GM21381 (cell line): Measurements from ENCODE around the gene MT1E.
"Not testable (repeated sequence)": the region's sequence is repeated elsewhere in the genome, so short reads cannot be mapped to it uniquely, and the experiment has no call there.

Experiments used
- ATAC-seq: cut with Tn5 transposase; IDR thresholded peaks from one replicate; pipeline ENCODE4 v1.9.1; 2021; ENCODE audit warnings: mild to moderate bottlenecking, moderate library complexity; ENCODE audit not compliant: unreplicated experiment

The MT1E gene

DNA sequence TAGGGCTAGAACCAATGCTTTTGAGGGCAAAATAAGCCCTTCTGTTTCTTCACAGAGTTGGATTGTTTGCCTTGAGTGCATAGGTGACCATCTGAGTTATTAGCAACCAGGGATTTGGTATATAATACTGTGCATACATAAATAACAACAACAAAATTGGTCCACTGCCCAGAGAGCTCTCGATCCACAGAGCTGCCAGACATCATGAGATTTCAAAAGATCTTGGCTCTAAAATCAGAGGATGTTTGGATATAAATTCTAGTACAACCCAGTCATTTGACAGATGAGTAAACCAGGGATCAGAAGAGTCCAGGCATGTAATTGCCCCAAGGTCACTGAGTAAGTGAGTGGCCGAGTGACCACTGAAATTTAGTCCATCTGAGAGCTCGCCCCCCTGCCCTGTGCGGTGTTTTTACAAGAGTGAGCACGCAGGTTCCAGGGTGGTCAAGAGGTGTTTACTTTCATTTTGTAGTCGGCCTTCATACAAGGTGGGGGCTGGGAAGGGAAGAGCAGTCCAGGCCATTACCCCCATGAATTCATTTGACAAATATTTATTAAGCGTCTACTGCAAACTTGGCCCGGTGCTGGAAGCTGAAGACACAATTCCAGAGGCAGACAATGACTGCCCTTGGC lies 19.0 kb upstream of the MT1E start:
- no peak for ATAC-seq

- ATAC-seq, result no peak
These were observed 18.4 kb upstream of the MT1E start for GRCh38 chr16:56607109-56607618.

- no peak for ATAC-seq
These were observed 17.9 kb upstream of the MT1E start for GRCh38 chr16:56607675-56608042.

- peak; percentile 85 for ATAC-seq
These were observed 17.3 kb upstream of the MT1E start, which contains the start of gene MT2A for GRCh38 chr16:56608043-56608875. MT2A (plus strand) TSS chr16:56608584; CDS start chr16:56608656, 72 bp downstream.

DNA sequence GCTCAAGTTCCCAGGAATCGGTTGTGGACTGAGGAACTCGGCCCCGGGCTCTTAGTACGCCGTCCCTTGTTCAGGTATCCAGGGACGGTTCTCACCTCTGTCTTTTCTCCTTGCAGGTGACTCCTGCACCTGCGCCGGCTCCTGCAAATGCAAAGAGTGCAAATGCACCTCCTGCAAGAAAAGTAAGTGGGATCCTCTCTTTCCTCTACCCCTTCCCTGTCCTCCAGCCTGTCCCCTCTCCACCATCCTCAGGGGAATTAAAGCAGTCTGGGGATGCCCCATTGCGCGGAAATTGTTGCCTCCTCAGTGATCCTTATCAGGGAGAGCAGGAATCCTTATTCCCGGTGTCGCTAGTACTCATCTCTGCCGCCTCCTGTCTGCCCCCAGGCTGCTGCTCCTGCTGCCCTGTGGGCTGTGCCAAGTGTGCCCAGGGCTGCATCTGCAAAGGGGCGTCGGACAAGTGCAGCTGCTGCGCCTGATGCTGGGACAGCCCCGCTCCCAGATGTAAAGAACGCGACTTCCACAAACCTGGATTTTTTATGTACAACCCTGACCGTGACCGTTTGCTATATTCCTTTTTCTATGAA lies 16.6 kb upstream of the MT1E start:
- no peak for ATAC-seq

GRCh38 chr16:56609463-56609921 lies 16.1 kb upstream of the MT1E start:
- ATAC-seq, result peak; percentile 38

GRCh38 chr16:56610017-56610608 lies 15.5 kb upstream of the MT1E start:
- no peak for ATAC-seq

GRCh38 chr16:56610609-56611111 lies 14.9 kb upstream of the MT1E start:
- ATAC-seq, result no peak

DNA sequence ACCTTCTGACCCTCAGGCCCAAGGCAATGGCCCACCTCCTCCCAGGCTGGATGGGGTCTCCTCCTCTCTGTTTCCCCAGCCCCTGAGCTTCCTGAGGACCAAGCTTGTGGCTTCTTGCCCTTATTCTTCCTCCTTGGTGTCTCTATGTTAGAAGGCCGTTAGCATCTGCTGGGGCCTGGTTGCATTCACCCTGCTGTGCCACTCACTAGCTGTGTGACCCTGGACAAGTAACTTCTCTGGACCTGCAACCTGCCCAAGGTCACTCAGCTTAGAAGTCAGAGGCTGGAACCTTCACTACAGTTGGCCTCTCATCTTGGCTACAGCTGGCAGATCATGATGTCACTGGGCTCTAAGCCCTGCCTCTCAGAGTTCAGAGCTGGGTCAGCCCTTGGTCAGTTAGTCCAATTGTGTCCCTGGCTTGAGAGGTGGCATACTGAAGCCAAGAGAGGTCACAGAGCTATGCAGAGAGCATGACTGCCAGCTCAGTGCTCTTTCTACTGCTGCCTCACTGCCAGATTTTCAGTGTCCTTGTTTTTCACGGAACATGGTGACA lies 14.2 kb upstream of the MT1E start:
- no peak for ATAC-seq

GRCh38 chr16:56613706-56614105 lies 11.9 kb upstream of the MT1E start:
- ATAC-seq, result no peak

DNA sequence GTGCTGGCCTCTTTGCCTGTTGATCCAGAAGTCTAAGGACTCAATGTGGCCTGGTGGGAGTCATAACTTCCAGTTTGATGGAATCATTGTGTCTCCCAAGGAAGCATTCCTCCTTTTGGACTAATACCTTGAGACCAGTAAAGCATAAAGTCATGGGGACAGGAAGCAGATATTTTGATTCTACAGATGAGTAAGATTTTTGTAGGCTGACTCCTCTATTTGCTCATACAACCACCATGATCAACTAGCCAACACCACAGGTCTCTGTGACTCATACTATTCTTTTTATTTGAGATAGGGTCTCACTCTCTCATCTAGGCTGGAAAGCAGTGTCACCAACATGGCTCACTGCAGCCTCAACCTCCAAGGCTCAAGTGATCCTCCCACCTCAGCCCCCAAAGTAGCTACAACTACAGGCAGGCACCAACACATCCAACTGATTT lies 11.0 kb upstream of the MT1E start:
- ATAC-seq, result no peak

DNA sequence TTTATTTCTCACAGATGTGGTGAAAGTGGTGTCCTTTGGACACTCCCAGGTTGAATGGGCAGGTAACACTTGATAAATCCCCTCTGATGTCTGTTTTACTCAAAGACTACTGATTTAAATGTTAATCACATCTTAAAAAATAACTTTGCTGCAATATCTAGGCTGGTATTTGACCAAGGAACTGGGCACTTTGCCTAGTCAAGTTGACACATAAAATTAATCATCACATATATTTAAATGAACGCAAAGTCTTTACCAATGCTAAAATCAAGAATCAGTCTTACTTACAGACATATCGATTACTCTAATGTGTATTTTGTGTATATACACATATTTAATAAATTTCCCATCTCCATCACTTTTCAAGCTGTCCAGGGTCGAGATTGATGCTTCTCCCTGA lies 10.2 kb upstream of the MT1E start:
- ATAC-seq, result no peak

GRCh38 chr16:56616608-56617211 lies 8.9 kb upstream of the MT1E start:
- ATAC-seq, result no peak

GRCh38 chr16:56617212-56618085 lies 8.1 kb upstream of the MT1E start:
- no peak for ATAC-seq

- no peak for ATAC-seq
These were observed 7.4 kb upstream of the MT1E start for GRCh38 chr16:56618138-56618537.

GRCh38 chr16:56620339-56620897 lies 5.2 kb upstream of the MT1E start:
- ATAC-seq, result no peak

DNA sequence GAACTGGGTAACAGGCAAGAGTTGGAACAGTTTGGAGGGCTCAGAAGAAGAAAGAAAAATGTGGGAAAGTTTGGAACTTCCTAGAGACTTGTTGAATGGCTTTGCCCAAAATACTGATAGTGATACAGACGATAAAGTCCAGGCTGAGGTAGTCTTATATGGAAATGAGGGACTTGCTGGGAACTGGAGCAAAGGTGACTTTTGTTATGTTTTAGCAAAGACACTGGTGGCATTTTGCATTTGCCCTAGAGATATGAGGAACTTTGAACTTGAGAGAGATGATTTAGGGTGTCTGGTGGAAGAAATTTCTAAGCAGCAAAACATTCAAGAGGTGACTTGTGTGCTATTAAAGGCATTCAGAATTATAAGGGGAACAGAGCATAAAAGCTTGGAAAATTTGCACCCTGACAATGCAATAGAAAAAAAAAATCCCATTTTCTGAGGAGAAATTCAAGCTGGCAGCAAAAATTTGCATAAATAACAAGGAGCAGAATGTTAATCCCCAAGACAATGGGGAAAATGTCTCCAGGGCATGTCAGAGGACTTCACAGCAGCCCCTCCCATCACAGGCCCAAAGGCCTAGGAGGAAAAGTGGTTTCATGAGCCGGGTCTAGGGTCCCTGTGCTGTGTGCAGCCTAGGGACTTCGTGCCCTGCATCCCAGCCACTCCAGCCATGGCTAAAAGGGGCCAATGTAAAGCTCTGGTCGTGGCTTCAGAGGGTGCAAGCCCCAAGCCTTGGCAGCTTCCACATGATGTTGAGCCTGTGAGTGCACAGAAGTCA lies 3.7 kb upstream of the MT1E start:
- not testable (repeated sequence) for ATAC-seq

DNA sequence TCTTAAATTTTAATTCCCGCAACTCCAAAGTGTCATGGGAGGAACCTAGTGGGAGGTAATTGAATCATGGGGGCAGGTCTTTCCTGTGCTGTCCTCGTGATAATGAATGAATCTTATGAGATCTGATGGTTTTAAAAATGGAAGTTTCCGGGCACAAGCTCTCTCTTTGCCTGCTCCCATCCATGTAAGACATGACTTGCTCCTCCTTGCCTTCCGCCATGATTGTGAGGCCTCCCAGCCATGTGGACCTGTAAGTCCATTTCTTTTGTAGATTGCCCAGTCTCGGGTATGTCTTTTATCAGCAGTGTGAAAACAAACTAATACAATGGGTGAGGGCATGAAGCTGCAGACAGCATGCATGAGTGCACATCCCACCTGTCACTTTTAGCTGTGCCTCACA lies 2.4 kb upstream of the MT1E start:
- ATAC-seq, result not testable (repeated sequence)
